Heart left ventricle (tissue), 16 donors: Measurements from ENCODE around the gene JAKMIP3. TPM values are rescaled to one million over a fixed set of nuclear protein-coding genes. Genes with fewer than 3 reads are reported as not detected.
A peak's percentile ranks its signal among the peaks of the same experiment; 100 is the strongest.

Experiments used
- ATAC-seq, 4 donors: fragments of 200-7000 bp; cut with Tn5 transposase; one replicate each; pipeline ENCODE4 v1.9.1; 2020 to 2022; ENCODE audit warnings: moderate library complexity in 4 of 4, mild to moderate bottlenecking in 3 of 4, moderate number of reproducible peaks in 1 of 4
- DNase-seq, 5 donors: peaks; one replicate each; pipeline ENCODE4 v3.0.0-alpha.2; 2020
- H3K27ac ChIP-seq, 12 donors: fragments of 200-600 bp; sonication (generic) in 4 of 12; one replicate each; pipeline versions ENCODE4 v1.5.0 to v1.8.0; 2016 to 2022; ENCODE audit warnings: mild to moderate bottlenecking in 2 of 12
- H3K27me3 ChIP-seq, 9 donors: fragments of 200-600 bp; sonication (generic) in 2 of 9; one replicate each; pipeline versions ENCODE4 v1.5.1 to v1.8.0; 2016 to 2022; ENCODE audit warnings: mild to moderate bottlenecking in 3 of 9
- H3K36me3 ChIP-seq, 9 donors: fragments of 200-600 bp; sonication (generic) in 2 of 9; one replicate each; pipeline versions ENCODE4 v1.5.0 to v1.8.0; 2018 to 2022; ENCODE audit warnings: mild to moderate bottlenecking in 2 of 9
- H3K4me1 ChIP-seq, 12 donors: fragments of 200-600 bp; sonication (generic) in 4 of 12; one replicate each; pipeline versions ENCODE4 v1.5.0 to v1.8.0; 2016 to 2022; ENCODE audit warnings: mild to moderate bottlenecking in 3 of 12
- H3K4me3 ChIP-seq, 12 donors: fragments of 200-600 bp; sonication (generic) in 4 of 12; one replicate each; pipeline versions ENCODE4 v1.5.0 to v1.8.0; 2017 to 2022; ENCODE audit warnings: mild to moderate bottlenecking in 9 of 12, moderate library complexity in 4 of 12
- H3K9me3 ChIP-seq, 12 donors: fragments of 200-600 bp; sonication (generic) in 4 of 12; one replicate each; pipeline versions ENCODE4 v1.5.0 to v1.8.0; 2016 to 2022; ENCODE audit warnings: mild to moderate bottlenecking in 1 of 12
- CTCF ChIP-seq, 12 donors: fragments of 200-600 bp; sonication (generic) in 4 of 12; IDR thresholded peaks; one replicate each; pipeline versions ENCODE4 v1.5.0 to v1.8.0; 2018 to 2022; ENCODE audit warnings: antibody characterized with exemption in 12 of 12, mild to moderate bottlenecking in 5 of 12
- POLR2A ChIP-seq, 2 donors: fragments of 450-650 bp; IDR thresholded peaks; one replicate each; pipeline ENCODE4 v1.6.1; 2017; ENCODE audit warnings: antibody characterized with exemption in 2 of 2, mild to moderate bottlenecking in 2 of 2, moderate library complexity in 2 of 2
- WGBS, 4 donors: extraction: QIAGEN DNeasy Blood & Tissue Kit in 2 of 4; methylation state at CpG; one replicate each; pipeline versions ENCODE4 v1.1.5 to v1.1.7; 2013 to 2018; 5-methylcytosine and 5-hydroxymethylcytosine counted together
- intact Hi-C, 10 donors: fragments of 100-400 bp; cut with DNase I; formaldehyde crosslinking; loops; one replicate each; pipeline versions ENCODE4 v1.11.1 to v1.14.2; 2022
- polyA plus RNA-seq, 2 donors: library from polyadenylated mRNA; stranded (reverse); fragments of 200-250 nt; gene quantifications; one replicate each; pipeline ENCODE4 v1.2.3, GENCODE V29; 2013
- total RNA-seq, 9 donors: library from RNA; depleted of rRNA in 2 of 9; stranded (reverse); fragments of >200 nt in 2 of 9; fragmentation: NEBNext Ultra II Directional in 3 of 9; extraction: Animal tissue kit (Norgen Biotek cat#: 25700) in 3 of 9; gene quantifications; one replicate each; pipeline versions ENCODE4 v1.1.0 to v1.2.4, GENCODE V29; 2016 to 2023
- donor health status: ischemic (EF 13 %, LVEDD 7.1; RV severe dilation, severe dysfunction).
- donor health status: healthy with polysubstance abuse.
- donor health status: DM: no; HTN: yes; CAD: no.
- donor health status: DM: no; HTN: no; CAD: no.
- donor health status: ischemic (EF 25% LVEDD 6.9; RV normal size, moderate dysfunction).
- donor health status: ischemic (EF 25% LVEDD 5.7; RV mildly dilated, moderate dysfunction).
- donor health status: healthy.
- donor health status: DM: yes; HTN: yes; CAD: no.
- donor health status: ischemic (EF 35%, LVEDD 5.7; RV mildly dilated, moderate dysfunction).
- donor health status: nonischemic (EF 11% LVEDD 7.7; RV severe dilation, severe dysfunction).
- donor health status: DM: yes; HTN: yes; CAD: no.
- donor health status: PGD.
- donor health status: ischemic (EF 29% LVEDD 5.4; RV normal size, mild dysfunction).
- donor health status: nonischemic (EF 23%, LVEDD 6.1; RV moderate dilation, normal function).

Gene JAKMIP3
- total and polyA plus RNA-seq, 11 donors, result 0.06 to 3.1 (median 1.3) TPM

DNA sequence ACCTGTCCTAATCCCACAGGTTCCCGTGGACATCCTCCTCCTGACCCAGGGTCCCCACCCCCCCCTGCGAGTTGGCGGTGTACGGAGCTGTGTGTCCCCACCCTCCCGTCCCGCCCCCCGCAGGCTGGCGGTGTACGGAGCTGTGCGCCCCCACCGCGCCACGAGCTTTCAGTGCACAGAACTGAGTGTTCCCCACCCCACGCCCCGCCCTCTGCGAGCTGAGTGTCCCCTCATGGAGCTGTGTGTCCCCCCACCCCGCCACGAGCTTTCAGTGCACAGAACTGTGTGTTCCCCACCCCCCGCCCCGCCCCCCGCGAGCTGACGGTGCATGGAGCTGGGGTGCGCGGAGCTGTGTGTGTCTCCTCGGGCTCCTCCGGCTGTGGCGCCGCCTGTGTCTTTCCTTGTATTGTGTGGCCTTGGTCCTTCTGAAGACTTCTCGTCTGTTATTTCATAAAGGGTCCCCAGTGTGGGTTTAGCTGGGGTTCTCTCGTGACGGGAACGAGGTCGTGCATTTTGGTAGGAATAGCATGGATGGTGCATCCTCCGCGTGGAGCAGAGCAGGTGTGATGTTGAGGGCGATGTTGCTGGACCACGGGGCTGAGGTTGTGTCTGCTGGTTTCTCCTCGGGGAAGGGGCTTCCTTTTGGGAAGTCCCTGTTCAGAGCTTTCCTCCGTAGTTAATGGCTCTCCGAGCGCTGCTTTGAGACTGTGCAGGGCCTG, 18.0 kb upstream of the JAKMIP3 start:
- Histone ChIP-seq H3K9me3 (peaks cover 0 to 16% (median 13%) of the 10 kb centered on the region in 12 donors), H3K4me1 (no peaks in the 10 kb centered on the region), H3K4me3 (no peak overlapping the region), H3K36me3 (no peaks in the 10 kb centered on the region), H3K27ac (no peak overlapping the region), H3K27me3 (peaks cover 0 to 12% (median 0%) of the 10 kb centered on the region in 9 donors)
- TF ChIP-seq CTCF (IDR thresholded peaks at IDR 0.05) (no peak), POLR2A (IDR thresholded peaks at IDR 0.05) (no peak)
- ATAC-seq (peak in 1 of 4 donors; percentile 15), DNase-seq (peak in 1 of 5 donors; percentile 31)
- intact Hi-C loops, result loop anchor here in 2 of 10 donors (10.0 kb wide), 1 partner anchor 87 kb away; no protein-coding TSS in a partner anchor
- 81 to 88% (median 86%) methylated on average over 33 to 42 of the region's 42 CpGs for WGBS, 4 donors

DNA sequence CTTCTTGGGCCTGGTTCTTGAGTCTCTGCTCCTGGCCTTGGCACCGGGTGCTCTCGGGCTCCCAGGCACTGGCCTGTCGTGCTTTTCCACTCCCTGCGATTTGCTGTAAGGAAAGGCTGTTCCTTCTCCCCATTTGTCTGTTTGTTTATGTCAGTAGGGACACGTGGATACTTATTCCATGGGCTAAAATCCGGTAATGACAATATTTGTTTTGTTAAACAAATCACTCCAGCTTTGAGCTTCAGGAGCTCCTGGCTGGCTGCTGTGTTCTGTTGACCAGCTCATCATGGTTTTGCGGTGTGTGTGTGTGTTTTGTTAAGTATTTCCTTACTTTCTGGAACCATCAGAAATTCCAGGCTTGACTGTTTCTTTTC, 17.5 kb upstream of the JAKMIP3 start:
- Histone ChIP-seq H3K27me3 (peaks cover 0 to 12% (median 0%) of the 10 kb centered on the region in 9 donors), H3K36me3 (no peaks in the 10 kb centered on the region), H3K4me1 (no peaks in the 10 kb centered on the region), H3K4me3 (no peak overlapping the region), H3K9me3 (peaks cover 0 to 21% (median 17%) of the 10 kb centered on the region in 12 donors), H3K27ac (no peak overlapping the region)
- 68 to 80% (median 78%) methylated on average over 7 of the region's 7 CpGs for WGBS, 4 donors
- intact Hi-C loops, result loop anchor here in 2 of 10 donors (10.0 kb wide), 1 partner anchor 87 kb away; no protein-coding TSS in a partner anchor
- TF ChIP-seq POLR2A (IDR thresholded peaks at IDR 0.05) (no peak), CTCF (IDR thresholded peaks at IDR 0.05) (no peak)
- DNase-seq (no peak), ATAC-seq (no peak)

- intact Hi-C loops, result no loop called here
- ATAC-seq (no peak), DNase-seq (peak in 1 of 5 donors; percentile 17)
- H3K4me3 ChIP-seq, result no peak overlapping the region
- H3K27me3 ChIP-seq, result peaks cover 0 to under 1% (median 0%) of the 10 kb centered on the region in 9 donors
- TF ChIP-seq CTCF (IDR thresholded peaks at IDR 0.05) (no peak), POLR2A (IDR thresholded peaks at IDR 0.05) (no peak)
- H3K4me1 ChIP-seq, result no peaks in the 10 kb centered on the region
- WGBS, 4 donors, result 73 to 77% (median 75%) methylated on average over 11 of the region's 11 CpGs
- H3K36me3 ChIP-seq, result no peaks in the 10 kb centered on the region
- peaks cover 0 to 24% (median 17%) of the 10 kb centered on the region in 12 donors for H3K9me3 ChIP-seq
- H3K27ac ChIP-seq, result no peak overlapping the region
Observed at GRCh38 chr10:132050191-132050590, 15.6 kb upstream of the JAKMIP3 start.

GRCh38 chr10:132052124-132052523, 13.6 kb upstream of the JAKMIP3 start:
- intact Hi-C loops, result no loop called here

More at GRCh38 chr10:132052124-132052523, 13.6 kb upstream of the JAKMIP3 start:
- Histone ChIP-seq H3K27me3 (peaks cover 0 to 3% (median 0%) of the 10 kb centered on the region in 9 donors), H3K9me3 (peaks cover 0 to 24% (median 17%) of the 10 kb centered on the region in 12 donors), H3K36me3 (no peaks in the 10 kb centered on the region), H3K4me3 (no peak overlapping the region), H3K27ac (no peak overlapping the region), H3K4me1 (no peaks in the 10 kb centered on the region)
- 91 to 94% (median 92%) methylated on average over 1 of the region's 1 CpG for WGBS, 4 donors
- TF ChIP-seq CTCF (IDR thresholded peaks at IDR 0.05), result no peak
- no peak for TF ChIP-seq POLR2A (IDR thresholded peaks at IDR 0.05)
- peak in 1 of 5 donors; percentile 6 for DNase-seq
- no peak for ATAC-seq
